HG03108 (cell line): ENCODE measurements around the gene HNRNPA0.

Experiments
- ATAC-seq: cut with Tn5 transposase; IDR thresholded peaks from one replicate; pipeline ENCODE4 v1.9.1; 2021; ENCODE audit warnings: moderate library complexity; ENCODE audit not compliant: unreplicated experiment

The HNRNPA0 gene

DNA sequence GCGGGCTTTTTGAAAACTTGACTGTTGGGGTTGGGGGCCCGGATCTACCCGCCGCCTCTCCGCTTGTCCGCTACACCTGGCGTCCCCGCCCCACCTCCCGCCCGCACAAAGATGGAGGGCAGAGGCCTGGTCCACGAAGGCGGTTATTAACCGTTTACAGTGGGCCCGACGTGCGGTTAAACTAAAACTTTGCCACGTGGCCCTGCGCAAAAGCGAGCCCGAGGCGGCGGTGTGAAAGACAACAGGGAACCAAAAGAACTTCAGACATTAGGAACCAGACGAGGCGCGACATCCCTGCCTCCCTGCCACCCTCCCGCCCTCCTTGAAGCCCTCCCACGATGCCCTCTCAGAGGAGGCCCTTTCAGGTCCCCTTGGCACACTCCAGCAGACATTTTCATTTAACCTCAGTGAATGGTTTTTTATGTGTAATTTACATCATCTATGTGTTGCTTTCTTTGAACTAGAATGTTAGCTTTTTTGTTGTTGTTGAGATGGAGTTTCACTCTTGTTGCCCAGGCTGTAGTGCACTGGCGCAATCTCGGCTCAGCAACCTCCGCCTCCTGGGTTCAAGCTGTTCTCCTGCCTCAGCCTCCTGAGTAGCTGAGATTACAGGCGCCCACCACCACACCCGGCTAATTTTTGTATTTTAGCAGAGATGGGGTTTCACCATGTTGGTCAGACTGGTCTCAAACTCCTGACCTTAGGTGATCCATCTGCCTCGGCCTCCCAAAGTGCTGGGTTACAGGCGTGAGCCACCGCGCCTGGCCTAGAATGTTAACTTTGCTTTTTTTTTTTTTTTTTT, 999 bp upstream of the HNRNPA0 start:
- ATAC-seq: no peak

DNA sequence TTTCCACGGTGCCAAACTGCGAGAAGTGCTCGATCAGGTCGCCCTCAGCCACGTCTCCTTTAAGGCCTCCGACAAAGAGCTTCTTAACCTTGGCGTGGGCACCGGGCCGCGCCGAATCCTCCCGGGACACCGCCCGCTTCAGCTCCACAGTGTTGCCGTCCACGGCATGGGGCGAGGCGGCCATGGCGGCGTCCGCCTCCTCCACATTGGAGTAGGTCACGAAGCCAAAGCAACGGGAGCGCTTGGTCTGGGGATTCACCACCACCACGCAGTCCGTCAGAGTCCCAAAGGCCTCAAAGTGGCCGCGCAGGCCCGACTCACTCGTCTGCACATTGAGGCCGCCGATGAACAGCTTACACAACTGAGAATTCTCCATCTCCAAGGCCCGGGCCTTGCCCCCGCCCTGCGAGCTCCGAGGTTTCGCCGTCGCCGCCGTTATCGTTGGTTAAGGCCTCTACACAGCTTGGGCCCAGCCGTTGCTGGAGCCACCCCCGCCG, 424 bp downstream of the HNRNPA0 start:
- peak; percentile 9 for ATAC-seq

GRCh38 chr5:137752905-137753690, 1.1 kb downstream of the HNRNPA0 start:
- no peak for ATAC-seq

DNA sequence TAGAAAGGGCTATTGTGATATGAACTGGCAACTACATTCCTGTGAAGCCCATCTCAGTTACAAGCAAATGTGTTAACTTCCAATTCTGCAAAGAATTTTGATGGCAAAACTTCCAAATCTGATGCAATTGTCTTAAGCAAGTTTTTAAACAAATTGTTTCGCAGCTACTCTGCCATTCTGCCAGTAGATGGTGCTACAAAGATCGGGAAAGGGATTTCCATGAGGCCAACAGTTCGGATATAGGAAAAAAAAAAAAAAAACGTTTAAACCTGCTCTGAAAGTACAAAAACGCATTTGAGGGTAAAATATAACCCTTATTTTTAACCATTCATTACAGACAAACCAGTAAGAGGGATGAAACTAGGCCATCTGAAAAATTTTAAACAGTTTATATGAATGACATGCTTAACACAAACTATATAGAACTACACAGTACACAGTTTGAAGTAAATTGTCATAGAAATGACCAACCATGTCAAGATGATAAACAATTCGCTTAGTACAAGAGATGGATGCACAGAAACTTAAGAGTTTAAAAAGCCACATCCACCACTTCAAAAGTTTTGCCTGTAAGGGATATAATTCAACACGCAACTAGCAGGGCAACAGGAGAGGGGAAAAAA, 2.2 kb downstream of the HNRNPA0 start:
- ATAC-seq: no peak

DNA sequence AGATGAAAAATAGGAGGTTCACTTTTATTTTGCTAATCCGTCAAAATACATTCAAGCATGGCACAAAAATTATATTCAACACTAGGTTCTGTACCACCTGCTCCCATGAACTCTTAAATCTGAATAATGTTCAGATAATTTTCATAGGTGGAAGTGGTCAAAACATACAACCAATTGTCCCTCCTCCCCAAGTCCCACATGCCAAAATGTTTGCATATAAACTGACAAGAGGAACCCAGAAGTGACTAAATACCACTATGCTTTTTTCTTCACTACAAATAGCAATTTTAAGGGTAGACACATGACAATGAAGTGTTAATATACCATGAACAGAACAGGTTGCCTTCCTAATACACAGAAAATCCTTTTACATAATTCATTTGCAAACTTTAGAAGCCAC, 3.7 kb downstream of the HNRNPA0 start:
- ATAC-seq: no peak

DNA sequence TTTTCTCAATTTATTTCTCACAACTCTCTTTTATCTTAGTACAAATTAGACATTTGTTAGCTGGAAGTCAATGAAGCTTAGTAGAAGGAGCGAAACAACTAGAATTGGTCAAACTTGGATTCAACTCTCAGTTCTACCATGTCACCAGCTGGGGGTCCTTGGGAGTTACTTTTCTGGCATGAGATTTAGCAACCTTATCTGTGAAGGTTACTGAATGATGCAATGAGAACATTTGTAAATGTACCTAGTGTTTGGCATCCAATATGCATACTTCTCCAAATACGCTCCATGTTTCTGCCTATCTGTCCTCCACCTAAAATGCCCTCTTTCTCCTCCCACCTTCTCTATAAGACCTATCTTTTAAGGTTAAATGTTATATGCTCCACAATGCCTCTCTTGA, 6.3 kb downstream of the HNRNPA0 start:
- no peak for ATAC-seq

GRCh38 chr5:137743031-137743640, 11.0 kb downstream of the HNRNPA0 start:
- ATAC-seq: no peak

DNA sequence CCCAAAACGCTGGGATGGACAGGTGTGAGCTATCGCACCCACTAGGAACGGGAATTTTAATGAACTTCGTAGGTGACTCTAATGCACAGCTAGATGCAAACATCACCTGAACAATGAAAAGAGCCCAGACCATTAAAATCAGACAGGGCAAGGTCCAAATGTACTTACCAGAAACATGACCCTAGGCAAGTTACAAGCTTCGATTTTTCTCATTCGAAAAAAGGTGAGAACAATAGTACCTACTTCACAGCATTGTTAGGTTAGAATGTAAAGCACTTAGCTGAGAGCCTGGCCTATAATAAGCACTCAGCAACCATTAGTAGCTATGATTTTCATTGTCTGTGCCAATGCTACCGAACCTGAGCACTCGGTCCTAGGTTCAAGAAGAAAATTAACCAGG, 12.4 kb downstream of the HNRNPA0 start:
- ATAC-seq: no peak

- no peak for ATAC-seq
These were observed 14.4 kb downstream of the HNRNPA0 start for GRCh38 chr5:137739737-137740136.

GRCh38 chr5:137738947-137739346, 15.2 kb downstream of the HNRNPA0 start:
- no peak for ATAC-seq

DNA sequence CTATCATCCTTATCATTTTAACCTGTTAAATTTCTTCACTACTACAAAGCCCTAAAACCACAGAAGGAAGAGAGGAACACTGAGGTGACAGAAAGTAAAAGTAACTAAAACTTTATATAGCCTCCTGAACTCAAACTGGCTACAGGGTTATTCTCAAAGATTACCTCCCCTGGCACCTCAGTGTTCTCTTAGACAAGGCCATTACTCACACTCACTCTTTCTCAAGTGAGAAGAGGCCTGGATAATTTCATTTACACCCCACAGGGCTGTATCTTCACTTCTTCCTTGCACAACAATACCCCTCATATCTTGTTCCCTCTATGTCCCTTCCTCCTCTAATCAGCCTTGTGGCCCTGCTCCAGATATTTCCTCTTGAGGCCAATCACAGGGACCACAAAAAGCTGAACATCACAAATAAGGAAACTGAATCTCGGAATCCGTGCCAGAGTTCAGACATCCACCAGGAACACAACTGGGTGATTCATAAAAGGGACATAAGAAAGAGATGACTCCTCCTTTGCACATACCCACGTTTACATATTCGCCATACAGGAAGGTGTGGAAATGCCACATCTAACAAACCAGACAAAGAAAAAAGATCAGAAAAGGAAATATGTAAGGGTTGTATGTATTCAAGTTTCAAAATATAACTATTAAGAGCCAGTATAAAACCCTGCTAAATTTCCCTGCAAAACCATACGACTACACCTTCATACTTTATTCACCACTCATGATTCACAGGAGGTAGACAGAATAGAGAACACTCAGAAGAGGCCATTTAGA, 16.6 kb downstream of the HNRNPA0 start:
- no peak for ATAC-seq

- ATAC-seq: no peak
These were observed 17.7 kb downstream of the HNRNPA0 start for GRCh38 chr5:137736496-137736895.

DNA sequence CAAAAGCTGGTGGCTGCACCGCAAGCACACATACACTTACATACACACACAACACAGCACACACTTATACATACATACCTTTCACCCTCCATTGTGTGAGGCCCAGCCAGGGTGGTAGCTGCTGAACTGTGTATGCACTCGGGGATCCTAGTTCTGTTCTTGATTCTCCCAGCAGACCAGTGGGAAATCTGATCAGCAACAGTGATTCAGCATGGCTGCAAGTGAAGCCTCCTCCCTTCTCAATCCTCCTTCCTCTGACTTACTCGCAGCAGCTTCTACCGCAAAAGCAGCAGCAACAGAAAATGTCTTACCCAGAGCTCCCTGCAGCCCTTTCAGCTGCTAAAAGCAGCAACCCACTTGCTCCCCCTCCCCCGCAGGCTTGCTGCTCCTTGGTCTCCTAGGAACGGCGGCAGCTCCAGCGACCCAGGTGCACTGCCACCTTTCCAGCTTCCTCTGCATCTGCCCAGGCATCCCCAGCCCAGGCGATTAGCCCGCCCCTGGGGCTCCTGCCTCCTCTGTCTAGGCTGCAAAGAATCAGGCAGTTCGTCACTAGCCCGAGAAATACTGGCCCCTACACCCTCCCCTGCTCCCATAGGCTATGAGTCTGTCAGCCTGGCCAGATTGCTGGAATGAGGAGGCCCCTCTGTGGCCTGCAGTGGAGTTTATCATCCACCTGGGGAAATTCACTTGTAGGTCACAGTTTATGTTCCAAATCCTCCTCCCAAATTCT, 18.4 kb downstream of the HNRNPA0 start, which contains the start of gene KLHL3:
Gene KLHL3 (minus strand): TSS at position 535 of the 730 bp plus-strand sequence. CDS start 443 bp downstream, at position 92.
- peak; percentile 54 for ATAC-seq

- peak; percentile 27 for ATAC-seq
These were observed 19.1 kb downstream of the HNRNPA0 start for GRCh38 chr5:137734962-137735554.

DNA sequence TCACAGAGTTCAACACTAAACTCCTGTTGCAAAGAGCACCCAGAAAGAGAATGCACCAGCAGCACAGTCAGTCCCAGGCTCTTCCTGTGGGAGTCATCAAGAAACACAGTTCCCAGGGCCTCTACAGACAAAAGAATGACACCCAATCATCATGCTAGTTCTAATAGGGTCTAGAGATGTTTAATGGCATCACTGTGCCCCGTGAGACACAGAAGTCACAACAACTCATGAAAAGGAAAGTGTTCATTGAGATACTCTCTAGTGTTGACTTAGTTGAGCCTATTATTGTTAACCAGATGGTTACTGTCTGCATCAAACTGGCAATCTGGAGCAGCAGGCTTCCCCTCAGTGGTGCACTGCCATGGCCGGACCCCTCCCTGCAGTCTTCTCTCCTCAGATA, 19.8 kb downstream of the HNRNPA0 start:
- no peak for ATAC-seq

- ATAC-seq: no peak
These were observed 20.2 kb downstream of the HNRNPA0 start for GRCh38 chr5:137733922-137734321.

DNA sequence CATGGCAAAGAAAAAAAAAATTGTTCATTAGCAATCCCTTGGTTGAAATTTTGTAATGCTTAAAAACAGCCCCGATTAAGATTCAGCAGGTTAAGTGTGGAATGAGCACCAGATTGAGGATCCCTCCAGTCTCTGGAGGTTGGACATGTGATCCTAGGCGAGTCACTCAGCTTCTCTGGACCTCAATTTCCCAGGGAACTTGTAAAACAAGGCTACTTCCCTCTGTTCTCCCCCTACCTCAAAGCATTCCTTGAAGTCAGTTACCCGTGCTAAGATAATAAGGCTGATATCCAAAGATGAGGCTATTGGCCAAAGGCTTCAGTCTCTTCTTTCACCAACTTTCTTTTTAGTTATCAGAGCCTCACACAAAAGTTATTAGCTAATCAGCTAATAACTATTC, 21.2 kb downstream of the HNRNPA0 start:
- no peak for ATAC-seq

- ATAC-seq: no peak
These were observed 23.0 kb downstream of the HNRNPA0 start for GRCh38 chr5:137731176-137731575.

DNA sequence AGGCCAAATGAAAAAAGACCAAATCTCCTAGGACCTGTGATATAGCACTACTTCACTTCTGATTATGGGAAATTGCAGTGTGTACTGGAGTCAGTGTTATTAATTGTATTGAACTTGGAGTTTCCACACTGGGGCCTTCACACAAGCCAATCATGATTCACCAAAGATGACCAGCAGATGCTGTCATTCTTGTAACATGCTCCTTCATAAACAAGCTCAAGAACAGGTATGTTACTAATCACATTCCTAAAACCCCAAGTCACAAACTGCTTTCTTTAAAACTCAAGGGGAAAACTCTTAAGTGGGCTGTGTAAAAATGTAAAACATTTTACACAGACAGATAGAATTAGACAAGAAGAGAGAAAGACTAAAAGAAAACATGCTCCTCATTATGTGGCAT, 23.8 kb downstream of the HNRNPA0 start:
- no peak for ATAC-seq
